Large intestine (tissue), 3 donors: Measurements from ENCODE around the gene SSH3. TPM values are rescaled to one million over a fixed set of nuclear protein-coding genes. Genes with fewer than 3 reads are reported as not detected.
A peak's percentile ranks its signal among the peaks of the same experiment; 100 is the strongest.

Experiments
- DNase-seq, 2 donors: peaks; one replicate each; pipeline versions ENCODE4 v3.0.0 to v3.0.0-alpha.2; 2013
- H3K27ac ChIP-seq: one replicate; pipeline ENCODE4 v1.5.1; 2013; ENCODE audit warnings: low read length
- H3K27me3 ChIP-seq: 2 replicates; pipeline ENCODE4 v1.6.1; 2013; ENCODE audit warnings: low read length; ENCODE audit not compliant: control insufficient read depth, insufficient read depth
- H3K36me3 ChIP-seq: 2 replicates; pipeline ENCODE4 v1.6.1; 2013; ENCODE audit warnings: low read length; ENCODE audit not compliant: control insufficient read depth, insufficient read depth
- H3K4me1 ChIP-seq: one replicate; pipeline ENCODE4 v1.6.1; 2013; ENCODE audit warnings: low read length; ENCODE audit not compliant: control insufficient read depth, insufficient read depth
- H3K4me3 ChIP-seq: one replicate; pipeline ENCODE4 v1.5.1; 2013; ENCODE audit warnings: low read length
- H3K9me3 ChIP-seq: one replicate; pipeline ENCODE4 v1.6.1; 2013; ENCODE audit warnings: mild to moderate bottlenecking, low read depth, low read length, moderate library complexity; ENCODE audit not compliant: control insufficient read depth
- WGBS: methylation state at CpG from one replicate; pipeline ENCODE4 v1.1.5; 2013; ENCODE audit warnings: low lambda C conversion rate; ENCODE audit not compliant: insufficient coverage; 5-methylcytosine and 5-hydroxymethylcytosine counted together
- polyA plus RNA-seq: library from polyadenylated mRNA; unstranded; fragments of 120-200 nt; gene quantifications from one replicate; pipeline ENCODE4 v1.2.1, GENCODE V29; 2013

Gene SSH3
- polyA plus RNA-seq, 1 donor, result 36.4 TPM

- no peak overlapping the region for H3K4me3 ChIP-seq
- 59% methylated on average over 3 of the region's 14 CpGs for WGBS
- H3K27me3 ChIP-seq, result no peaks in the 10 kb centered on the region
- DNase-seq, result no peak
- H3K4me1 ChIP-seq, result peaks cover 22% of the 10 kb centered on the region
- peak overlapping the region; percentile 79 for H3K27ac ChIP-seq
- peaks cover 70% of the 10 kb centered on the region for H3K36me3 ChIP-seq
- H3K9me3 ChIP-seq, result no peaks in the 10 kb centered on the region
These were observed 15.8 kb upstream of the SSH3 start for GRCh38 chr11:67287355-67288197.

- no CpG with 5 or more reads among the region's 4 CpGs for WGBS
- Histone ChIP-seq H3K9me3 (no peaks in the 10 kb centered on the region), H3K27me3 (no peaks in the 10 kb centered on the region), H3K27ac (peak overlapping the region; percentile 79), H3K36me3 (peaks cover 66% of the 10 kb centered on the region), H3K4me3 (peak overlapping the region; percentile 97), H3K4me1 (peaks cover 22% of the 10 kb centered on the region)
- DNase-seq, result no peak
These were observed 15.2 kb upstream of the SSH3 start for GRCh38 chr11:67288198-67288451.

GRCh38 chr11:67288452-67289225 lies 14.7 kb upstream of the SSH3 start:
- Histone ChIP-seq H3K4me1 (peaks cover 22% of the 10 kb centered on the region), H3K36me3 (peaks cover 62% of the 10 kb centered on the region), H3K4me3 (peak overlapping the region; percentile 97), H3K27ac (peak overlapping the region; percentile 79), H3K27me3 (no peaks in the 10 kb centered on the region), H3K9me3 (no peaks in the 10 kb centered on the region)
- DNase-seq, result peak; percentile 86 to 93
- no CpG with 5 or more reads among the region's 87 CpGs for WGBS

- Histone ChIP-seq H3K9me3 (no peaks in the 10 kb centered on the region), H3K4me1 (peaks cover 22% of the 10 kb centered on the region), H3K27me3 (no peaks in the 10 kb centered on the region), H3K36me3 (peaks cover 56% of the 10 kb centered on the region), H3K4me3 (peak within 1 kb of the TSS; percentile 97), H3K27ac (peak within 1 kb of the TSS; percentile 79)
- no peak for DNase-seq
- no CpG with 5 or more reads among the region's 56 CpGs for WGBS
These were observed 14.1 kb upstream of the SSH3 start, which contains the start of gene ANKRD13D for GRCh38 chr11:67289226-67289650. ANKRD13D (plus strand) TSS chr11:67289303; CDS start chr11:67289461, 158 bp downstream.

GRCh38 chr11:67289651-67290479 lies 13.5 kb upstream of the SSH3 start:
- H3K27me3 ChIP-seq, result no peaks in the 10 kb centered on the region
- H3K4me1 ChIP-seq, result peaks cover 22% of the 10 kb centered on the region
- H3K36me3 ChIP-seq, result peaks cover 50% of the 10 kb centered on the region
- WGBS, result no CpG with 5 or more reads among the region's 36 CpGs
- H3K9me3 ChIP-seq, result no peaks in the 10 kb centered on the region
- peak overlapping the region; percentile 64 for H3K4me3 ChIP-seq
- no peak for DNase-seq
- H3K27ac ChIP-seq, result peak overlapping the region; percentile 9

GRCh38 chr11:67290801-67291200 lies 12.5 kb upstream of the SSH3 start:
- H3K4me1 ChIP-seq, result peaks cover 22% of the 10 kb centered on the region
- H3K9me3 ChIP-seq, result peaks cover 5% of the 10 kb centered on the region
- H3K36me3 ChIP-seq, result peaks cover 41% of the 10 kb centered on the region
- no peak overlapping the region for H3K4me3 ChIP-seq
- no peak for DNase-seq
- no CpG with 5 or more reads among the region's 7 CpGs for WGBS
- no peaks in the 10 kb centered on the region for H3K27me3 ChIP-seq
- no peak overlapping the region for H3K27ac ChIP-seq

- Histone ChIP-seq H3K4me1 (peaks cover 22% of the 10 kb centered on the region), H3K4me3 (no peak overlapping the region), H3K9me3 (peaks cover 10% of the 10 kb centered on the region), H3K27me3 (no peaks in the 10 kb centered on the region), H3K36me3 (peaks cover 33% of the 10 kb centered on the region), H3K27ac (no peak overlapping the region)
- no peak for DNase-seq
- no CpG with 5 or more reads among the region's 33 CpGs for WGBS
These were observed 11.6 kb upstream of the SSH3 start for GRCh38 chr11:67291481-67292381.

- Histone ChIP-seq H3K27ac (no peak overlapping the region), H3K9me3 (peaks cover 10% of the 10 kb centered on the region), H3K4me1 (peaks cover 14% of the 10 kb centered on the region), H3K27me3 (no peaks in the 10 kb centered on the region), H3K4me3 (no peak overlapping the region), H3K36me3 (peaks cover 28% of the 10 kb centered on the region)
- WGBS, result 86% methylated on average over 1 of the region's 3 CpGs
- no peak for DNase-seq
These were observed 10.7 kb upstream of the SSH3 start for GRCh38 chr11:67292671-67293070.

- WGBS, result no CpG with 5 or more reads among the region's 3 CpGs
- peaks cover 28% of the 10 kb centered on the region for H3K36me3 ChIP-seq
- H3K4me1 ChIP-seq, result peaks cover 10% of the 10 kb centered on the region
- no peak overlapping the region for H3K27ac ChIP-seq
- no peak overlapping the region for H3K4me3 ChIP-seq
- H3K9me3 ChIP-seq, result peaks cover 10% of the 10 kb centered on the region
- H3K27me3 ChIP-seq, result no peaks in the 10 kb centered on the region
- no peak for DNase-seq
These were observed 10.2 kb upstream of the SSH3 start for GRCh38 chr11:67293090-67293489.
